ENCODE results near the gene PLEKHM3. TPM values are rescaled to one million over a fixed set of nuclear protein-coding genes. Genes with fewer than 3 reads are reported as not detected.
A peak's percentile ranks its signal among the peaks of the same experiment; 100 is the strongest.

PLEKHM3 gene
- total RNA-seq, 1 experiment from 2014 or later: 9.3 TPM

- H3K9me3 Mint-ChIP-seq (ENCODE audit: unreplicated experiment): no peaks in the 10 kb centered on the region
- no peaks in the 10 kb centered on the region for H3K36me3 ChIP-seq (ENCODE audit: control insufficient read depth, insufficient read depth, low read length)
- peaks cover 26% of the 10 kb centered on the region for H3K4me1 Mint-ChIP-seq (ENCODE audit: low read depth, unreplicated experiment)
- no peak overlapping the region for H3K4me3 Mint-ChIP-seq (ENCODE audit: unreplicated experiment)
- no peak for TF ChIP-seq CTCF (IDR thresholded peaks at IDR 0.05; ENCODE audit: insufficient read depth in 1 of 2, low read depth in 1 of 2, low read length in 1 of 2, severe bottlenecking in 1 of 2, unreplicated experiment in 1 of 2)
- H3K4me1 ChIP-seq: peaks cover 16% of the 10 kb centered on the region
- no peak overlapping the region for H3K27ac Mint-ChIP-seq (ENCODE audit: unreplicated experiment)
- BruUV-seq (replicated peaks): no TSS peak
- H3K9me3 ChIP-seq: no peaks in the 10 kb centered on the region
- DNase-seq: no peak
- H3K27me3 ChIP-seq (replicated peaks; ENCODE audit: control insufficient read depth, insufficient read depth, low read length): no peaks in the 10 kb centered on the region
- POLR2A ChIA-PET: no interaction called here
- intact Hi-C loops (cut with micrococcal nuclease; ENCODE audit: unreplicated experiment): no loop called here
- CTCF ChIA-PET: no interaction called here
- H3K4me3 ChIP-seq (ENCODE audit: low read depth, low read length): no peak overlapping the region
- H3K36me3 Mint-ChIP-seq (ENCODE audit: insufficient read depth, unreplicated experiment): no peaks in the 10 kb centered on the region
- H3K27me3 Mint-ChIP-seq (ENCODE audit: insufficient read depth, unreplicated experiment): no peaks in the 10 kb centered on the region
Measured at GRCh38 chr2:208042450-208042849, 17.1 kb upstream of the PLEKHM3 start.

GRCh38 chr2:208042041-208042440 lies 16.7 kb upstream of the PLEKHM3 start:
- no peak for TF ChIP-seq CTCF (IDR thresholded peaks at IDR 0.05; ENCODE audit: insufficient read depth in 1 of 2, low read depth in 1 of 2, low read length in 1 of 2, severe bottlenecking in 1 of 2, unreplicated experiment in 1 of 2)
- Histone ChIP-seq H3K4me3 (ENCODE audit: low read depth, low read length) (no peak overlapping the region), H3K9me3 (no peaks in the 10 kb centered on the region), H3K4me1 (peaks cover 20% of the 10 kb centered on the region), H3K36me3 (ENCODE audit: control insufficient read depth, insufficient read depth, low read length) (no peaks in the 10 kb centered on the region), H3K27me3 (replicated peaks; ENCODE audit: control insufficient read depth, insufficient read depth, low read length) (no peaks in the 10 kb centered on the region)
- Mint-ChIP-seq H3K4me3 (ENCODE audit: unreplicated experiment) (no peak overlapping the region), H3K27ac (ENCODE audit: unreplicated experiment) (no peak overlapping the region), H3K27me3 (ENCODE audit: insufficient read depth, unreplicated experiment) (no peaks in the 10 kb centered on the region), H3K4me1 (ENCODE audit: low read depth, unreplicated experiment) (peaks cover 26% of the 10 kb centered on the region), H3K9me3 (ENCODE audit: unreplicated experiment) (no peaks in the 10 kb centered on the region), H3K36me3 (ENCODE audit: insufficient read depth, unreplicated experiment) (no peaks in the 10 kb centered on the region)
- no TSS peak for BruUV-seq (replicated peaks)
- CTCF ChIA-PET: interaction anchor here (3.3 kb wide), 1 partner anchor 295 kb away, joined by 77 read pairs; no protein-coding TSS in a partner anchor
- DNase-seq: no peak
- intact Hi-C loops (cut with micrococcal nuclease; ENCODE audit: unreplicated experiment): no loop called here
- POLR2A ChIA-PET: no interaction called here

- ChIA-PET POLR2A (interaction anchor here (0.6 to 0.8 kb wide), 3 partner anchors 10 to 294 kb away, joined by 3 to 4 read pairs (median 3); no protein-coding TSS in a partner anchor), CTCF (interaction anchor here (0.5 to 3.3 kb wide), 59 partner anchors 12 to 840 kb away, joined by 3 to 77 read pairs (median 4); partner anchors contain the start of genes CCNYL1, CREB1, FZD5 and METTL21A)
- no TSS peak for BruUV-seq (replicated peaks)
- Histone ChIP-seq H3K9me3 (no peaks in the 10 kb centered on the region), H3K4me3 (ENCODE audit: low read depth, low read length) (no peak overlapping the region), H3K36me3 (ENCODE audit: control insufficient read depth, insufficient read depth, low read length) (no peaks in the 10 kb centered on the region), H3K27me3 (replicated peaks; ENCODE audit: control insufficient read depth, insufficient read depth, low read length) (no peaks in the 10 kb centered on the region), H3K4me1 (peaks cover 20% of the 10 kb centered on the region)
- Mint-ChIP-seq H3K36me3 (ENCODE audit: insufficient read depth, unreplicated experiment) (no peaks in the 10 kb centered on the region), H3K27me3 (ENCODE audit: insufficient read depth, unreplicated experiment) (no peaks in the 10 kb centered on the region), H3K9me3 (ENCODE audit: unreplicated experiment) (no peaks in the 10 kb centered on the region), H3K27ac (ENCODE audit: unreplicated experiment) (peak overlapping the region; percentile 24), H3K4me1 (ENCODE audit: low read depth, unreplicated experiment) (peaks cover 26% of the 10 kb centered on the region), H3K4me3 (ENCODE audit: unreplicated experiment) (no peak overlapping the region)
- peak; percentile 80 to 83 for DNase-seq
- TF ChIP-seq CTCF (IDR thresholded peaks at IDR 0.05; ENCODE audit: insufficient read depth in 1 of 2, low read depth in 1 of 2, low read length in 1 of 2, severe bottlenecking in 1 of 2, unreplicated experiment in 1 of 2): peak; percentile 73 to 81
- intact Hi-C loops (cut with micrococcal nuclease; ENCODE audit: unreplicated experiment): loop anchor here (1.0 kb wide), 3 partner anchors 67 to 294 kb away; partner anchors contain the start of gene FZD5
Measured at GRCh38 chr2:208040199-208041171, 15.2 kb upstream of the PLEKHM3 start.
